HCT116 (cell line): ENCODE measurements around the gene TRDMT1. TPM values are rescaled to one million over a fixed set of nuclear protein-coding genes. Genes with fewer than 3 reads are reported as not detected.

Source experiments
- ATAC-seq: fragments of 200-7000 bp; cut with Tn5 transposase; 2 replicates; pipeline ENCODE4 v1.9.1; 2020; ENCODE audit warnings: mild to moderate bottlenecking, moderate library complexity
- BruUV-seq: library from RNA; stranded (reverse); fragments of 400-500 nt; replicated peaks from 2 replicates; lab custom pipeline; 2021; lab: Mats Ljungman, UMichigan
- CTCF ChIA-PET: fragments of 300-600 bp; sonication (Branson Sonifier 250); formaldehyde crosslinking; loops from one replicate; lab custom pipeline; 2021; ENCODE audit warnings: antibody characterized with exemption; lab: Charles Lee
- POLR2A ChIA-PET: fragments of 300-600, 350-600 bp; sonication (Branson Sonifier 250); formaldehyde crosslinking; loops from one replicate; lab custom pipeline; 2021; ENCODE audit warnings: antibody characterized with exemption; lab: Charles Lee
- RAD21 ChIA-PET, 2 experiments: fragments of 300-600 bp; sonication (Branson Sonifier 250); formaldehyde crosslinking; loops; one replicate each; lab custom pipeline; 2023; ENCODE audit warnings: low total read pairs in 2 of 2; ENCODE audit not compliant: uncharacterized antibody in 2 of 2, unreplicated experiment in 2 of 2, low non-redundant PET in 1 of 2; lab: Charles Lee
- DNase-seq: peaks from one replicate; pipeline ENCODE4 v3.0.0-alpha.2; 2010; ENCODE audit warnings: low read depth, low spot score
- H2AFZ ChIP-seq: fragments of 200-600 bp; shearing (Covaris generic), sonication (generic); 2 replicates; pipeline ENCODE4 v1.6.1; 2017; ENCODE audit warnings: low read depth, mixed run types, mixed read lengths, antibody characterized with exemption, low read length; ENCODE audit not compliant: poor library complexity, severe bottlenecking
- H3K27ac ChIP-seq: 2 replicates; pipeline ENCODE4 v1.5.1; 2012; ENCODE audit warnings: low read depth, low read length
- H3K27me3 ChIP-seq: fragments of 200-600 bp; sonication (generic); 2 replicates; pipeline ENCODE4 v1.6.1; 2016; ENCODE audit warnings: mixed run types, low read length, mixed read lengths; ENCODE audit not compliant: insufficient read depth
- H3K36me3 ChIP-seq, 2 experiments: fragments of 200-500 bp in 1 of 2; fragments of 200-600 bp in 1 of 2; sonication (Bioruptor generic) in 1 of 2; sonication (generic) in 1 of 2; 2 replicates each; pipeline versions ENCODE4 v1.5.1 to v1.6.1; 2014 to 2016; ENCODE audit warnings: low read length in 2 of 2, inconsistent platforms in 1 of 2, mixed read lengths in 1 of 2, mixed run types in 1 of 2; ENCODE audit not compliant: insufficient read depth in 2 of 2, control insufficient read depth in 1 of 2
- H3K4me1 ChIP-seq, 2 experiments: fragments of 200-600 bp in 1 of 2; sonication (generic) in 1 of 2; 2 replicates each; pipeline versions ENCODE4 v1.5.1 to v1.6.1; 2012 to 2017; ENCODE audit warnings: low read length in 2 of 2, inconsistent platforms in 1 of 2, mild to moderate bottlenecking in 1 of 2, mixed read lengths in 1 of 2, mixed run types in 1 of 2, moderate library complexity in 1 of 2; ENCODE audit not compliant: insufficient read depth in 2 of 2, control insufficient read depth in 1 of 2
- H3K4me2 ChIP-seq: fragments of 200-600 bp; sonication (generic); 2 replicates; pipeline ENCODE4 v1.6.1; 2017; ENCODE audit warnings: mixed run types, low read length, mixed read lengths
- H3K4me3 ChIP-seq, 2 experiments: fragments of 200-600 bp in 1 of 2; sonication (generic) in 1 of 2; replicated peaks in 1 of 2; 2 replicates each; pipeline ENCODE4 v1.5.1; 2011 to 2016; ENCODE audit warnings: low read length in 2 of 2, control low read depth in 1 of 2, low read depth in 1 of 2, mild to moderate bottlenecking in 1 of 2, mixed read lengths in 1 of 2, mixed run types in 1 of 2
- H3K79me2 ChIP-seq: fragments of 200-600 bp; sonication (generic); 2 replicates; pipeline ENCODE4 v1.6.1; 2017; ENCODE audit warnings: mild to moderate bottlenecking, mixed run types, low read length, moderate library complexity, mixed read lengths; ENCODE audit not compliant: insufficient read depth
- H3K9ac ChIP-seq: fragments of 200-600 bp; sonication (generic); 2 replicates; pipeline ENCODE4 v1.6.1; 2016; ENCODE audit warnings: low read length, mixed read lengths
- H3K9me2 ChIP-seq: fragments of 200-600 bp; sonication (generic), shearing (Covaris generic); 2 replicates; pipeline ENCODE4 v1.6.1; 2017; ENCODE audit warnings: mixed run types, mild to moderate bottlenecking, moderate library complexity; ENCODE audit not compliant: insufficient read depth
- H3K9me3 ChIP-seq, 2 experiments: fragments of 200-500 bp in 1 of 2; fragments of 200-600 bp in 1 of 2; sonication (Bioruptor generic) in 1 of 2; sonication (generic) in 1 of 2; 2 replicates each; pipeline ENCODE4 v1.6.1; 2014 to 2017; ENCODE audit warnings: low read length in 2 of 2, mixed read lengths in 2 of 2, inconsistent platforms in 1 of 2, low read depth in 1 of 2, mild to moderate bottlenecking in 1 of 2, mixed run types in 1 of 2, moderate library complexity in 1 of 2; ENCODE audit not compliant: control insufficient read depth in 1 of 2, insufficient read depth in 1 of 2
- H4K20me1 ChIP-seq: fragments of 200-600 bp; sonication (generic), shearing (Covaris generic); 2 replicates; pipeline ENCODE4 v1.6.1; 2017; ENCODE audit warnings: mixed run types, mild to moderate bottlenecking, moderate library complexity; ENCODE audit not compliant: insufficient read depth
- ATF3 ChIP-seq: IDR thresholded peaks from 2 replicates; pipeline ENCODE4 v1.6.1; 2012
- CBX3 ChIP-seq: IDR thresholded peaks from 2 replicates; pipeline ENCODE4 v1.6.1; 2012; ENCODE audit warnings: low read depth
- CEBPB ChIP-seq: IDR thresholded peaks from 2 replicates; pipeline ENCODE4 v1.6.1; 2012; ENCODE audit warnings: low read depth
- CTCF ChIP-seq, 3 experiments: fragments of 200-600 bp in 1 of 3; sonication (generic) in 1 of 3; IDR thresholded peaks in 2 of 3; conservative IDR thresholded peaks in 1 of 3; 2 replicates each; pipeline ENCODE4 v1.5.1; 2012 to 2017; ENCODE audit warnings: low read depth in 2 of 3, low read length in 2 of 3, antibody characterized with exemption in 1 of 3, borderline replicate concordance in 1 of 3, control low read depth in 1 of 3, mild to moderate bottlenecking in 1 of 3, mixed read lengths in 1 of 3, mixed run types in 1 of 3, moderate library complexity in 1 of 3; ENCODE audit not compliant: insufficient read depth in 1 of 3
- EGR1 ChIP-seq: IDR thresholded peaks from 2 replicates; pipeline ENCODE4 v1.6.1; 2012; ENCODE audit warnings: low read depth
- ELF1 ChIP-seq: IDR thresholded peaks from 2 replicates; pipeline ENCODE4 v1.6.1; 2012; ENCODE audit warnings: low read depth, borderline replicate concordance
- JUND ChIP-seq: IDR thresholded peaks from 2 replicates; pipeline ENCODE4 v1.6.1; 2012
- POLR2AphosphoS5 ChIP-seq: IDR thresholded peaks from 2 replicates; pipeline ENCODE4 v1.6.1; 2011; ENCODE audit warnings: mild to moderate bottlenecking, low read depth, low read length, moderate library complexity
- RAD21 ChIP-seq: IDR thresholded peaks from 2 replicates; pipeline ENCODE4 v1.6.1; 2012; ENCODE audit warnings: low read depth, mild to moderate bottlenecking
- REST ChIP-seq: IDR thresholded peaks from 2 replicates; pipeline ENCODE4 v1.6.1; 2012; ENCODE audit warnings: low read depth
- SIN3A ChIP-seq: IDR thresholded peaks from 2 replicates; pipeline ENCODE4 v1.6.1; 2012; ENCODE audit warnings: low read depth
- SRF ChIP-seq: IDR thresholded peaks from 2 replicates; pipeline ENCODE4 v1.6.1; 2012; ENCODE audit warnings: low read depth
- YY1 ChIP-seq: IDR thresholded peaks from 2 replicates; pipeline ENCODE4 v1.6.1; 2011; ENCODE audit warnings: low read length, low read depth, moderate library complexity, mild to moderate bottlenecking; ENCODE audit not compliant: insufficient replicate concordance; ENCODE audit errors: extremely low read depth
- ZBTB33 ChIP-seq: IDR thresholded peaks from 2 replicates; pipeline ENCODE4 v1.6.1; 2011; ENCODE audit warnings: mild to moderate bottlenecking, low read length, moderate library complexity; ENCODE audit not compliant: insufficient replicate concordance; ENCODE audit errors: extremely low read depth
- ZFX ChIP-seq: fragments of 450-650 bp; IDR thresholded peaks from 2 replicates; pipeline ENCODE4 v1.6.1; 2017
- intact Hi-C: fragments of 100-400 bp; cut with micrococcal nuclease; formaldehyde crosslinking; loops from 2 replicates; pipeline ENCODE4 v1.10.0; 2022
- total RNA-seq: library from RNA; stranded (reverse); gene quantifications from one replicate; pipeline ENCODE4 v1.2.1, GENCODE V29; 2021; ENCODE audit not compliant: unreplicated experiment

Gene TRDMT1
- total RNA-seq, 1 experiment from 2014 or later = 8.6 TPM

GRCh38 chr10:17250736-17251135 lies 49.3 kb upstream of the TRDMT1 start:
- Histone ChIP-seq H3K9me2 (no peaks in the 10 kb centered on the region), H2AFZ (no peak overlapping the region), H3K9ac (no peak overlapping the region), H3K4me1 (no peaks in the 10 kb centered on the region), H3K27ac (no peak overlapping the region), H3K4me2 (no peak overlapping the region), H3K9me3 (no peaks in the 10 kb centered on the region; a peak in 1 of 4 replicates), H3K4me3 (no peak overlapping the region), H3K36me3 (no peaks in the 10 kb centered on the region), H3K79me2 (no peaks in the 10 kb centered on the region), H3K27me3 (no peaks in the 10 kb centered on the region), H4K20me1 (no peaks in the 10 kb centered on the region)
- BruUV-seq = no TSS peak
- ChIA-PET RAD21 (no interaction called here), CTCF (interaction anchor here (0.7 to 0.9 kb wide), 2 partner anchors 20 to 398 kb away, joined by 3 read pairs; no protein-coding TSS in a partner anchor), POLR2A (interaction anchor here (1.4 kb wide), 1 partner anchor 359 kb away, joined by 3 read pairs; no protein-coding TSS in a partner anchor)
- intact Hi-C loops = no loop called here
- DNase-seq = no peak
- no peak for ATAC-seq
- TF ChIP-seq POLR2AphosphoS5 (no peak), CEBPB (no peak), ELF1 (no peak), CTCF (IDR thresholded peaks at IDR 0.05 in 2 of 3, conservative IDR thresholded peaks at IDR 0.05 in 1 of 3; ENCODE audit: borderline replicate concordance in 1 of 3, insufficient read depth in 1 of 3, low read depth in 2 of 3, low read length in 2 of 3) (peak in 2 of 3 experiments; percentile 24 to 26; a peak in 3 of 6 replicates), YY1 (no peak), EGR1 (no peak), CBX3 (no peak), SRF (no peak), JUND (no peak), ZBTB33 (no peak), RAD21 (peak; percentile 55), ZFX (no peak), SIN3A (no peak), ATF3 (no peak), REST (no peak)
